SW480 (cell line): ENCODE measurements around the gene TGFB3.
"Not testable (repeated sequence)": the region's sequence is repeated elsewhere in the genome, so short reads cannot be mapped to it uniquely, and the experiment has no call there.

ENCODE experiments used
- DNase-seq: peaks from one replicate; pipeline ENCODE4 v3.0.0-alpha.2; 2016; ENCODE audit warnings: low spot score

TGFB3 gene

DNA sequence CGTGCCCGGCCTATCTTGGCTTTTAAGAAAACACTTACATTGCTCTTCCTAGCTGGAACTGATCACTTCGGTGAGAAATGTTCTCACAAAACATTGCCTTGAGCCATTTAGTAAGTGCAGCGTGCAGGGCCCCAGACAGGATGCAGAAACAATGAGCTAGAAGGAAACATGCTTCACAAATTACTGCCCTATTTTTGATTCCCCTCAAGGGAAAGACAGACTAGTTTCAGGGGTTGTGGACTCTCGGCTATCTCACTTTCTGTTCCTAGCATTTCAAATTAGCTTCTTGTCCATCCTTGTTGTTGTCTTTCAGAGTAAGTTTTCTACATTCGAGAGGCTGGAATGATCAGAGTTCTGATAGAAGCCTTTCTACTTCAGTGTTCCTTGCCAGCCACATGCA is 21.6 kb downstream of the TGFB3 start:
- no peak for DNase-seq

DNA sequence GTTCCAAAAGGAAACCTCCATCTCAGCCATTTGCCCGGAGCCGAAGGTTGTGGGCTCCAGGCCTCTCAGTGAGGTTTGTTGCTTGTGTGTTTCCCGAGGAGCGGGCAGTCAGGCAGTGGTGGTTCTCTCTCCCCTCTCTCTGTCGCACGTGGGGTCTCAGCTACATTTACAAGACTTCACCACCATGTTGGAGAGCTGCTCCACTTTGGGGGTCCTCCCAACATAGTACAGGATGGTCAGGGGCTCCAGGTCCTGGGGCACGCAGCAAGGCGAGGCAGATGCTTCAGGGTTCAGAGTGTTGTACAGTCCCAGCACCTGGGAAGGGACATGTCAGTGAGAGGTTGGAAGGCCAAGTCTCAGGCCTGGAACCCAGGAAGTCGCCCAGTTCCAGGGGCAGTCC is 22.8 kb downstream of the TGFB3 start:
- DNase-seq = no peak

DNA sequence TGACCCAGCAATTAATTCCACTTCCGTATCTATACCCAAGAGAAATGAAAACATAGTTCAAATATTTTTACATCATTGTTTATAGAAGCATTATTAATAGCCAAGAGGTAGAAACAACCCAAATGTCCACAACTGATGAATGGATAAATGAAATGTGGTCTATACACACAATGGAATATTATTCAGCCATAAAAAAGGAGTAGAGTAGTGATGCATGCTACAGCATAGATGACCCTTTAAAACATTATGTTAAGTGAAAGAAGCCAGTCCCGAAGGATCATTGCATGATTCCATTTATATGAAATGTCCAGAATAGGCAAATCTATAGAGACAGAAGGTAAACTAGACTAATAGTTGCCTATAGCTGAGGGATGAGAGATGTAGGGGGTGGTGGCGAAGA is 29.3 kb downstream of the TGFB3 start:
- no peak for DNase-seq

DNA sequence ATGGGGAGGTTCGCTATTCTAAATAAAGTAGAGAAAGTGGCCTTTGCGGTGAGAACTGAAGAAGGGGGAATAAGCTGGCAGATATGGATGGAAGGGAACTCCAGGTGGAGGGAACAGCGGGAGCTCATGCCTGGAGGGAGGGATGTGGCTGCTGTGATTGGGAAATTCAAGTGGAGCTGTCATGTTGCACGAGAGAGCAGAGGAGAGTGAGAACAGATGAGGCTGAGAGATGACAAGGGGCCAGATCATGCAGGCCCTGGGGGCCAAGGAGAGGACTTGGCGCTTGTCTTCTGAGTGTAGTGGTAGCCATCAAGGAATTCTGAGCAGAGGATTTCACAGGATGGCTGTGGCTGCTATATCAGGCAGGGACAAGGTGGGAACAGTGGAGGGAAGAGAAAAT is 35.0 kb downstream of the TGFB3 start:
- DNase-seq = no peak

DNA sequence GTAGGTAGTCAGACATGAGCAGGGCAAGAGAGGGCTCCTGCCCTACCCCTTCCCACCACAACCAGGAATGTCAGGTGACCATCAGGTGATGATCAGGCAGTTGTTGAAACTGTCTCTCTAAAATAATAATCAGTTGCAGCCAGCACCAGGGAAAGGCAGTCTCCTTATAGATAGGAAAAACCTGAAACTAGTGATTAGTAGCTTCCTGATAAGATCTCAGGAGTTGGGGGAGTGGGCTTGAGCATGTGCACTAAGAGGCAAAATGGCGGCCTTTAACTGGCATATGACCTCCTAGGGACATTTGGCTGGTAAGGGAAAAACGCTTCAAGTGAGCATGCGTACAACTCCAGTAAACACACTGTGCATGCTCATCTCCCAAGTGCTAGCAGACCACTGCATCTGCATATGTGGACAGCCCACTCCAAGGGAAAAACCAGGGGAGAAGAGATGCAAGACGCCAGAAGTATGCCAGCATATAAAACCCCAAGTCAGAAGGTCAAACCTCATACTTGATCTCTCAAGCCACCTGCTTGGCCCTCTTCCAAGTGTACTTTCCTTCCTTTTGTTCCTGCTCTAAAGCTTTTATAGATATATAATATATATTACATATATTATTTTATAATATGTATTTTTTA is 37.1 kb downstream of the TGFB3 start:
- DNase-seq = no peak

DNA sequence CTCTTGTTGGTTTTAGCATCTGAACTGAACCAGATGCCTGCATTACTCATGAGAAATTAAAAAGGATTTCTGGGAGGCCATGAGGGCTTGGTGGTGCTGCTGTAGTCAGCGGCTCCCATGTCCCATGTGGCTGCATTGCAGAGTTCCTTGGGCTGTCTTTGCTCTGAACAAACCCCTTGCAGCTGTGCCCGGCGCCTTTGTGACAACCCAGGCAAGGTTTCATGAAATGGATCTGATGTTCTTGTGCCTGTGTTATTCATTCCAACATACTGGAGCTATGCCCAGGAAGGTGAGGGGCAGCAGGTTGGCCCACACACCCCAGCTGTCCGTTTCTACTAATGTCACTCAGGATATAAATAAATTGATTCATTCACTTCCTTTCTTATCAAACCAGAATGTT is 40.8 kb downstream of the TGFB3 start:
- no peak for DNase-seq

DNA sequence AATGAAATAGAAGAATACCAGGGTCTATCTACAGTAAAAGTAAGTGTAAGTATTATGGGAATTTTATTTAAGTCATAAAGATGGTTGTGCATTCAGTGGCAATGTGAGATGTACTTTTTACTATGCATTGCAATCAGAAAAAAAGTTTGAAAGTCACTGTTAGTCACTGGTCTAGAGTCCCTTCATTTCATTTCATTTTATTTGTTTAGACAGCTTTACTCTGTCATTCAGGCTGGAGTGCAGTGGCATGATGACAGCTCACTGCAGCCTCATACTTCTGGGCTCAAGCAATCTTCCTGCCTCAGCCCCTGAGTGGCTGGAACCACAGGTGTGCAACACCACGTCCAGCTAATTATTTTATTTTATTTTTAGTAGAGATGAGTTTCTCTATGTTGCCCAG is 42.6 kb downstream of the TGFB3 start:
- DNase-seq = no peak

DNA sequence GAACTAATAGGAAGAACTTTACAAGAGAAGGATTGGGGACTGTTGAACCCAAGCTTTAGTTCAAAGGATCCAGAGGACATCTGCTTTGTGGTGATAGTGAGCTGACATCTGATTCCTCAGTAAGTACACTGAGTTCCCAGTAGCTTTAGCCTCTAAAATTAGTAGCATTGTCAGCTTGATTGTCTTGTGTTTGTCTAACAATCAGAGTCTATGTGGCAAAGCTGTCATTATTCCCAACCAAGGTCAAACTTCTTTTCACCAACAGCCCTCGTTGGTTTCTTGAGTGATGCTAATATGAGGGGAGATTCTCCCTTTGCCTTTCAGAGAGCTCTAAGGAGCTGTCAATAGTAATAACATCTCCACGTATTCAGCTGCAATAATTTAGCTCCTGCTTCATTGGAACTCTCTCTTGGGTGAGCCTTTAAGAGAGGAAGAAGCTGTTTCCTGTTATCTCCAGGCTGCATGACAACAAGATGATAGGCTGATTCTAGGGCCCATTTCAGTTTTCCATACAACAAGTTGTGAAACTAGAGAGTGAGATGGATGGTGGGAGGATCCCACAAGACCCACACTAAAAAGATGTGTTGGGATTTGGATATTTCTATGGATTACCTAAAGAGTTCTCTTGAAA is 46.7 kb downstream of the TGFB3 start:
- no peak for DNase-seq

DNA sequence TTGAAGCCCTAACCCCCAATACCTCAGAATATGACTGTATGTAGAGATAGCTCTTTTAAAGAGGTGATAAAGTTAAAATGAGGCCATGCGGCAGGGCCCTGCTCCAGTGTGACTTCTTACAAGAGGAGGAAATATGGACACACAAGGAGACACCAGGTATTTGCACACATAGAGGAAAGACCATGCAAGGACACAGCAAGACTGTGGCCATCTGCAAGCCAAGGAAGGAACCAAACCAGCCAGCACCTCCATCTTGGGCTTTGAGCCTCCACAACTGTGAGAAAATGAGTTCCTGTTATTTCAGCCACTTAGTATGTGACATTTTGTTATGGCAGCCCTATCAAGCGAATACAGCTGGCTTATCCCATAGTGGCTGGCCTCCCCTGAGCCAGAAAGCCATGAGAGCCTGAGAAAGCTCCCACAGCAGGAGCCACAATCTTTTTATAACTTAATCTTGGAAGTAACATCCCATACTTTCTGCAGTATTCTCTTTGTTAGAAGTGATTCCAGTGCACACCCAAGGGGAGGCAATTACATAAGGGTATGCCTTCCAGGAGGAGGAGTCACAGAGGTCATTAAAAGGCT is 48.0 kb downstream of the TGFB3 start:
- no peak for DNase-seq

DNA sequence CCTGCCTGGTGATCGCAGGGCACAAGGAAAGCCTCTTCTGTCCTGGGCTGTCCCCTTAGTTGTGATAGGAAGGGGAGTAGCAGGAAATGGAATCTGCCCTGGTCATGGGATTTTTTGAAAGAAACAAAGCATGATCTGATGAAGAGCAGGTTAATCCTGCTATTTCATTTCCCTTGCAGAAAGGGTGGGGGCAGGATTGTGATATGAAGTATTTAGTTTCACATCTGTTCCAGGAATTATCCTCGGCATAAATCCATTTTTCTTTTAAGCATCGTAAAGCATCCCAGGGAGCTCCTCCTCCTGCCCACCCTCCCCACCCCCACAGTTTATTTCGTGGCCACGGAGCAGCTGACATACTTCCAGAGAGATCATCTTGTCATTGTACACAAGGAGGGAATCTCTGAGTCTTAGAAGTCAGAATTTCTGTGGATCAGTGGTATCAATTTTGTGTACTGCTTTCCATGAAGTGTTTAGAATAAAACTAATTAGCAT is 53.1 kb downstream of the TGFB3 start:
- no peak for DNase-seq

DNA sequence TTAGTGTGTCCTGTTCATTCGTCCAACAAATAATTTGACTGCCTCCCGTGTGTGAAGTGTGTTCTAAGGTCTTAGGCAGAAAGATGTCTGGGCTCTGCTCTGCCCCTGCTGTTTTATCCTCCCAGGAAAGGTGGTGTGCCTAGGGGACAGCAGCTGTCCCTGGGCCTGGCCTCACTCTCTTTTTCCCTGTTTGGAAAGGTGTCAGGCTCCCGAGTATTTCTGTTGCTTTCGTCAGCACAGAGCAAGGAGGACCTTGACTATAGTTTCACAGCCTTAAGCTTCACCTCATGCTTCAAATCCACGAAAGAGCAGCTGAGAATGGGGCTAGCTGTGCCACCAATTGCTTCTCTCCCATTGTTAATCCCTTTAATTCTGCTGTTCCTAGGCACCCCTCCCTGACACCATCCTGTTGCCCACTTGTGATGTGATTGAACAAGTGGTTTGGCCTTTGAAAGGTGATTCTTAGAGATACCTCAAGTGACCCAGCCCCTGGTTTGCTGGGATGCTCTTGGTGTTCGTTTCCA is 54.2 kb downstream of the TGFB3 start:
- no peak for DNase-seq

DNA sequence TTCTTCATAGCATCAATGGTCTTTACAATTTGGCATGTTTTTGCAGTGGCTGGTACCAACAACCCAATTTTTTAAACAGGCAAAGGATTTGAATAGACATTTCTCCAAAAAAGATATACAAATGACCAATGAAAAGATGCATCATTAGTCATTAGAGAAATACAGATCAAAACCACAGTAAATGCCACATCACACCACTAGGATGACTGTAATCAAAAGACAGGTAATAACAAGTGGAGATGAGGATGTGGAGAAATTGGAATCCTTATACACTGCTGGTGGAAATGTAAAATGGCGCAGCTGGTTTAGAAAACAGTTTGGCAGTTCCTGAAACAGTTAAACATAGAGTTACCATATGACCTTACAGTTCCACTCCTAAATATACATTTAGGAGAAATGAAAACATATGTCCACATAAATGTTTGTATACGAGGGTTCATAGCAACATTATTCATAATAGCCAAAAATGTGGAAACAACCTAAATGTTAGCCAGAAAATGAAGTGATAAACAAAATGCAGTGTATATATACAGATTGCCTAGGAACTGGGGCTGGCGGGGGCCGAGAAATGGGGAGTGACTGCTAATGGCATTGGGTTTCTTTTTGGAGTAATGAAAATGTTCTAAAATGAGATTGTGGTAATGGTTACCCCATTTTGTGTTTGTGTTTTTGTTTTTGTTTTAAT is 55.2 kb downstream of the TGFB3 start:
- DNase-seq = no peak

DNA sequence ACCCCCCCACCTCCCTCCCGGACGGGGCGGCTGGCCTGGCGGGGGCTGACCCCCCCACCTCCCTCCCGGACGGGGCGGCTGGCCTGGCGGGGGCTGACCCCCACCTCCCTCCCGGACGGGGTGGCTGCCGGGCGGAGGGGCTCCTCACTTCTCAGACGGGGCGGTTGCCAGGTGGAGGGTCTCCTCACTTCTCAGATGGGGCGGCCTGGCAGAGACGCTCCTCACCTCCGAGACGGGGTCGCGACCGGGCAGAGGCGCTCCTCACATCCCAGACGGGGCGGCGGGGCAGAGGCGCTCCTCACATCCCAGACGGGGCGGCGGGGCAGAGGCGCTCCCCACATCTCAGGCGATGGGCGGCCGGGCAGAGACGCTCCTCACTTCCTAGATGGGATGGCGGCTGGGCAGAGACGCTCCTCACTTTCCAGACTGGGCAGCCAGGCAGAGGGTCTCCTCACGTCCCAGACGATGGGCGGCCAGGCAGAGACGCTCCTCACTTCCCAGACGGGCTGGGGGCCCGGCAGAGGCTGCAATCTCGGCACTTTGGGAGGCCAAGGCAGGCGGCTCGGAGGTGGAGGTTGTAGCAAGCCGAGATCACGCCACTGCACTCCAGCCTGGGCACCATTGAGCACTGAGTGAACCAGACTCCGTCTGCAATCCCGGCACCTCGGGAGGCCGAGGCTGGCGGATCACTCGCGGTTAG is 56.5 kb downstream of the TGFB3 start:
- DNase-seq = not testable (repeated sequence)

DNA sequence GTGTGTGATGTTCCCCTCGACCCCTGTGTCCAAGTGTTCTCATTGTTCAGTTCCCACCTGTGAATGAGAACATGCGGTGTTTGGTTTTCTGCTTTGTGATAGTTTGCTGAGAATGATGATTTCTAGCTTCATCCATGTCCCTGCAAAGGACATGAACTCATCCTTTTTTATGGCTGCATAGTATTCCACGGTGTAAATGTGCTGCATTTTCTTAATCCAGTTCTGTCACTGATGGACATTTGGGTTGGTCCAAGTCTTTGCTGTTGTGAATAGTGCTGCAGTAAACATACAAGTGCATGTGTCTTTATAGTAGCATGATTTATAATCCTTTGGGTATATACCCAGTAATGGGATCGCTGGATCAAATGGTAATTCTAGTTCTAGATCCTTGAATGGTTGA is 61.4 kb downstream of the TGFB3 start:
- DNase-seq = not testable (repeated sequence)

DNA sequence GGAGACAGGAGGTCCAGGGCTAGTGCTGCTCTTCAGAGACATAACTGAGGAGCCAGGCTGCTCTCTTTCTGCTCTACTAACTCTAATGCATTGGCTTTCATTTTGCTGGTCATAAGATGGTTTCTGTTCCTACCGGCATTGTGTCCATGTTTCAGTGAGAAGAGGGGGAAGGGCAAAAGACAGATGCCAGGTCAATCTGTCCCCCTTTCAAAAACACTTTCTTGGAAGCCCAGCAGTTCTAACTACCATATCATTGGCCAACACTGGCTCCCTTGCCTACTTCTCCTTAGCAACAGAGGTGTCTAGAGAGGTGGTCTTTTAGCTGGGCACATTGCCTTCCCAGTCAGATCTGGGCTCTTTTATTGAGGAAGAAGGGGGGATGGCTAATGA is 63.9 kb downstream of the TGFB3 start:
- DNase-seq = no peak

DNA sequence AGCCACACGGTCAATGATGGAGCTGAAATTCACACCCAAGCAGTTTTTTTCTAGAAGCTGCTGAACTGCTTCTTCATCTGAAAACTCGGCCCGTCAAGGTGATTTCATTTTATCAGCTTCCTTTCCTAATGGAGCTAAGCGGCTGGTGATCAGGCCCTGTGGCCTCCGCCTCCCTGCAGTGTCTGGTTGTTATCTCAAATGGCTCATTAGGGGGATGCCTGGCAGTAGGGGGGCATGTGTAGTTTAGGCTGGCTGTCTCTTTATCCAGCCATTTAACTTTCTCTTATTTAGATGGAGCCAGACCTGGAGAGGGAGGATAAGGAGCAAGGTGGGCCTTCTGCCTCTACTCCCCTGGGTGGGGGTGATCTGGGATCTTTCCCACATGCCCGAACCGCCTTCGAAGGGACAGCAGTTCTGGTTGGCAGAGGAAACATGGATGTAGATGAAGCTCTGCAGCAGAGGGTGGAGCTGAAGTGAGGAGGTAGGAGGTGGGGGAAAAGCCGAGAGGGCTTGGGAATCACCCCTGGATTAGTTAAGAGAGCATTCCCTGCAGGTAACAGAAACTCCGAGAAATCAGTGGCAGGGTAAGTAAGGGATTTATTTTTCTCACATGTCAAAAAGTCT is 64.4 kb downstream of the TGFB3 start:
- no peak for DNase-seq

DNA sequence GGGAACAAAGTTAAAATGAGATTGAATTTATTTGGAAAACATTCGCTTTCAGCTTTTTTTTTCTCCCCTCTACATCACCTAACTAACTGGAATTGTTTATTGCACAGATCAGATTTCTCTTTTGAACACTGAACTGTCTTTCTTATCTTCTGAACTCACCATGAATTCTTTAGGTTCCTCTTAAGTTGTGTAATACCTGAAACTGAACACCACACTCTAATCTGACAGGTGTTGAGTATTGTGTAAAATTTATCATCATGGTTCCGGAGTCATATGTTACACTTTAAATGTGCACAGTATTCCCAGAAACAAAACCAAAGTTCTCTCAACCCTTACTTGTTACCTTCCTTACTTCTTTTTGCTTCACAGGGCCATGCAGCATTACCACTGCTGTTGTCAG is 66.8 kb downstream of the TGFB3 start:
- no peak for DNase-seq

DNA sequence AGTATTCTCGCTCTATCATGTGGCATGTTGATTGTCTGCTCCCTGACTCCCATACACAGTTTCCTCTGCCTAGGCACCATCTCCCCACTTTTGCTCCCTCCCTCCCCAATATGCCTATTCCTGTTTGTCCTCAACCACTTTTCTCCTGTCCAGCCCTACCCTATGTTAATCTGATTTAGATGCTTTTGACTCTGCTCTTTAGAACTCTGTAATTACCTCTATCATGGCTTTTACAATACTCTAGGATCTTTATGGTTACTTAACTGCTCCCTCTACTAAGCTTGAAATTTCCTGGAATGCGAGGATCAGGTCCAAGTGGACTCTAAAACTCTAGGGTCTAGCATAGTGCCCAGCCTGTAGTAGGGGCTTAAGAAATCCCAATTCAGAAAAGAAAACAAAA is 68.6 kb downstream of the TGFB3 start:
- DNase-seq = no peak

DNA sequence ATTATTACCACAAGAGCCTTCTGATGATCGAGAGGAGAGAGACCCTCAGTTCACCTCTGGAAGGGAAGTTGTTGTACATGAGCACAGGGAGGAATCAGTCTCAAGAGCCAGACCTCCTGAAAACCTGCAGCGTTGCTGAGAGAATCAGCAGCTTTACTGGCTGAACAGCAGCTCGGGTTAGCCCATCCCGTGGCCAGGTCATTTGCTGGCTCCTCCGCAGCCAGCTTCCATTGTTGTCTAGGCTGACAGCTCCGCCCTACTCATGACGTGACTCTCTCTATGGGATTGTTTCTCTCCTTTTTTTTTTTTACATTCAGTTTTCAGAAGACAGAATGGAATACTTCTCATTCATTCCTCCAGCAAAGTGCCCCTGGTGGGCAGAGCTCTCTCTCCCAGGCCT is 69.9 kb downstream of the TGFB3 start:
- DNase-seq = no peak

DNA sequence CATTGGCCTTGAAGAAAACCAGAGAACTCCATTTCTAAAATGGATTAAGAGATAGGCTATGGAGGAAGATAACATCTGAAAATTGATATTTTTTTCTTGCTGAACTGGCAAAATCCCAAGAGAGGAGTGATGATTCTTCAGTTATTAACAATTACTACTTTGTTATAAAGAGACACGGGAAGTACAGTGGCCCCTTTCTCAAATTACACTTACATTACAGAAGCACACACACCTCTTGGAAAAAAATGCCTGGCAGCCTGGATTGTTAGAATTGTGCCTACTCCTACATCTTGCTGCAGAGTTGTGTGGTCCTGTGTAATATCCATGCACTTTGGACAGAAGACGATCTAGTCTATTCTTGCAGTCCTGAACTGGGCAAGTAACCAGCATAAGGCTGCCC is 71.7 kb downstream of the TGFB3 start:
- peak; percentile 23 for DNase-seq

DNA sequence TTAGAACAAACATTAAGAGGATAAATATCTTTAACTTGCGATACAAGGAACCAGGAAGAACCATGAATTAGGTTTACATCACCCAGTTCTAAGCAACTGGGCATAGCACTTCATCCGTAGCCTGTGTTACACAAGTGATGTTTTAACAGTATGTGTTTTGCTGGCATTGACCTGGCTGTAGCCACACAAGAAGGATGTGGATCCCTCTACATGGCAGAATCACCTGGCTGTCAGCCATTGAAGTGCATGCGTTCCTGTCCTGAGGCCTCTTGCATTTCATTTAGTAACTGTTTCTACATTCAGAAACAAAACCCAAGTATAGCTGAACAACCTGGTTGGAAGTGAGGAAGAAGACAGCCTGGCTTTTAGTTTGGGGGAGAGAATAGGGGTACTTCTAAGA is 72.2 kb downstream of the TGFB3 start:
- DNase-seq = no peak
